Measurements from ENCODE around the gene RASL10A.
A peak's percentile ranks its signal among the peaks of the same experiment; 100 is the strongest.

The RASL10A gene

GRCh38 chr22:29320546-29320945 is 5.0 kb upstream of the RASL10A start:
- H3K9me3 ChIP-seq (ENCODE audit: control insufficient read depth, insufficient read depth, low read length), result no peaks in the 10 kb centered on the region
- H3K4me1 ChIP-seq (ENCODE audit: insufficient read depth, low read length), result no peaks in the 10 kb centered on the region
- no peaks in the 10 kb centered on the region for H3K36me3 ChIP-seq (ENCODE audit: insufficient read depth, low read length)
- no peak overlapping the region for H3K9ac ChIP-seq (ENCODE audit: low read depth, low read length)

DNA sequence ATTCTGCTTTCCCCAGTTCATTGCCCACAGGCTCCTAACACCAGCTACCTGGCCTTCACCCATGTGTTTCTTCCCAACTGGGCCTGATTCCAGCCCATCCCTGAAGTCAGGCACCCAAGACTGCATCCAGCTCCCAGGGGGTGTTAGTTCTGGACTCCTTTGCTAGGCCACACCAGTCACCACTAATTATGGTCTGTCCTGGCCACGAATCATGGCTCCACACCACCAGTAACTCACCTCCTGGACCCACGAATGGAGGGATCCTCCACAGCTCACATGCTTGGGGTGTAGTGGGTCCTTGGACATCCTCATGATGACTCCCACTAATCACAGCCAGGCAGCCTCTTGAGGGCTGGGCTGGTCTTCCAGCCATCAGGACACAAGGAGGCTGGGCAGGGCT is 3.6 kb upstream of the RASL10A start:
- no peak overlapping the region for H3K9ac ChIP-seq (ENCODE audit: low read depth, low read length)
- H3K9me3 ChIP-seq (ENCODE audit: control insufficient read depth, insufficient read depth, low read length), result no peaks in the 10 kb centered on the region
- peaks cover 3% of the 10 kb centered on the region; the same call in 1 of the 2 replicates for H3K4me1 ChIP-seq (ENCODE audit: insufficient read depth, low read length)
- H3K36me3 ChIP-seq (ENCODE audit: insufficient read depth, low read length), result no peaks in the 10 kb centered on the region

DNA sequence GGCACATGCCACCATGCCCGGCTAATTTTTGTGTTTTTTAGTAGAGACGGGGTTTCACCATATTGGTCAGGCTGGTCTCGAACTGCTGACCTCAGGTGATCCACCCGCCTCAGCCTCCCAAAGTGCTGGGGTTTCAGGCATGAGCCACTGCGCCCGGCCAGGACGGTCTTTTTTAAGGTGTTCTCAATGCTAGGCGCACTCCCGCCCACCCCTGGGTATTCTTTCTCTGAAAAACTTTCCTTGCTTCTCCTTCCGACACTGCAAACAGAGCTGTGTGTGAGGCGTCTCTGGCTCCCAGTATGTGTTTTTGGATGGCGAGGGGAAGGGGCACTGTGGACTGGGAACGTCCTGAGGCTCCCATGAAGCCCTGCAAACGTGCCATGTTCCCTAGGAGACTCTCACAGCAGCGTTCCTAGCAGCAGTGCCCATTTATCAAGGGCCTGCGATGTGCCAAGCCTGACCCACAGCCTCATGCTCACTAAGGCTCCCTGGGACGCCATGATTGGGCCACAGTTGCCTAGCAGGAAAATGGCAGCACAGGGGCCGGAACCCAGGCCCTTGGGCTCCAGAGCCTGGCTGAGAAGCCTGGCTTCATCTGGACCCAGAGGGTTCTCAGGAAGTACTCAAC is 2.4 kb upstream of the RASL10A start:
- peaks cover 4% of the 10 kb centered on the region; the same call in 1 of the 2 replicates for H3K4me1 ChIP-seq (ENCODE audit: insufficient read depth, low read length)
- no peaks in the 10 kb centered on the region; the same call in 1 of the 2 replicates for H3K9me3 ChIP-seq (ENCODE audit: control insufficient read depth, insufficient read depth, low read length)
- no peaks in the 10 kb centered on the region for H3K36me3 ChIP-seq (ENCODE audit: insufficient read depth, low read length)
- H3K9ac ChIP-seq (ENCODE audit: low read depth, low read length), result no peak overlapping the region

DNA sequence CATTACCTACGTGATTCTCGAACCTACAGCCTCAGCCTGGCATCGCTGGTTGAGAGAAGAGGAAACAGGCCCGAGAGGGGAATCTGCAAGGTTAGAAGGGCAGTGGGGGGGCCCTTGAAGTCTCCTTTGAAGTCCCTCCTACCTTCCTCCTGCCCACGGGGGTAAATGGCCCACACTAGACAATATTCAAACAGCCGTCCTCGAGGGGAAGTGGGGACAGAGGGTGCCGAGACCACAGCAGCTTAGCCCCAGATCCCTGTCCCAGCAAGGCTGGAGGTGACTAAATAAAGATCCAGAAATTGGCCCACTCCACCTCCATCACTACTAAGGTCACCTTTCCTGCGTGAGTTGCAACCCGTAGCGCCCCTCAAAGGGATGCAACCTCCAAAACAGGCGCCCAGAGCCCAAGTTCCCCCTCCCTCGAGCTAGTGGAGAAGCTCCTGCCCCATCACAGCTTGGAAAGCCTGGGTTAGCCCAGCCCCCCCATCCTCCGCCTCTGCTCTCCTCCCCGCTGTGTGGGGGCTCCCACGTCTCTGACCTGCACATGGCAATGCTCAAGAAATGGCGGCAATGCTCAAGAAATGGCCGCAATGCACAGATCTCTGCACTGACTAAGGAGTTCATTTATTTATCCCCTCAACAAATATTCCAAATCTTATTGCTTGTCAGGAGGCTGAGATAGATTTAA is 788 bp upstream of the RASL10A start:
- H3K9me3 ChIP-seq (ENCODE audit: control insufficient read depth, insufficient read depth, low read length), result no peaks in the 10 kb centered on the region; the same call in 1 of the 2 replicates
- H3K36me3 ChIP-seq (ENCODE audit: insufficient read depth, low read length), result no peaks in the 10 kb centered on the region
- peaks cover 4% of the 10 kb centered on the region; the same call in 1 of the 2 replicates for H3K4me1 ChIP-seq (ENCODE audit: insufficient read depth, low read length)
- peak overlapping the region; percentile 43; the same call in 1 of the 2 replicates for H3K9ac ChIP-seq (ENCODE audit: low read depth, low read length)

- H3K4me1 ChIP-seq (ENCODE audit: insufficient read depth, low read length), result peaks cover 4% of the 10 kb centered on the region; the same call in 1 of the 2 replicates
- H3K9me3 ChIP-seq (ENCODE audit: control insufficient read depth, insufficient read depth, low read length), result no peaks in the 10 kb centered on the region; the same call in 1 of the 2 replicates
- peak overlapping the region; percentile 55 for H3K9ac ChIP-seq (ENCODE audit: low read depth, low read length)
- no peaks in the 10 kb centered on the region for H3K36me3 ChIP-seq (ENCODE audit: insufficient read depth, low read length)
Observed at GRCh38 chr22:29314537-29315285, 786 bp downstream of the RASL10A start.

DNA sequence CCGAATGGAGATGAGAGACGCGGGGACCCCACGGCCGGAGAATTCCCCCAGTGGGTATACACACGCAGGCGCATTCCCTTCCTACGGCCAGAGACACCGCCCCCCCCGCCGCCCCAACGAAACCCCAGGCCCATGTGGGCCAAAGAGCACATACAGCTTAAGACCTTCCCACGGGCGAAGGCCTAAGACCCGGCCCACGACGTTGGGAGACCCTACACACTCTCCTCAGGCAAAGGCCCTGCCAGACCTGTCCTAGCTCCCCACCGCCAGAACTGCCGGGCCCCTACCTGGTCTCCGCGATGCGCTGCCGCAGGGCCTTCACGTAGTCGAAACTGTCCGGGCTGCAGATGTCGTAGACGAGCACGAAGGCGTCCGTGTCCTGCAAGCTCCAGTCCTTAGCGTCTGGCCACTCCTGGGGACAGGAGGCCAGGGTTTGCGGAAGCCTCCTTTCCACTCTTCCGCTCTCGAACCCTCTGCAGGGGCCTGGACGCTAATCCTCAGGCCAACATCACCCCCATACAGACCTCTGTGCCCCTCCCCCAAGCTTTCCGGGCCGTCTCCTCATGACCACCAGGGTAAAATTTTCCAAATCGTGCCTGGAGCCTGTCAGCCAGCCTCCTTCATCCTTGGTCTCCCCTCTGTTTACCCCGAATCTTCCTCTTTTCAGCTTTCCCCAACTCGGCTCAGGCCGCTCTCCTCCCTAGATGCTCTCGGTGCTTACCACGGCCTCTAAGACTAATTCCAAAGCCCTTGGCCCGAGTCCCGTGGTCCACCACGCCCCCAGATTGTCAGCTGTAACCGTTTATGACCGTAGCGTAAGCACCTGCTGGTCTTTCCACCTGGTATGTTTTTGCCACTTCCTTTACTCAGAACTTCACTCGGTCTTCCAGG is 1.7 kb downstream of the RASL10A start:
- peaks cover 9% of the 10 kb centered on the region; the same call in 1 of the 2 replicates for H3K4me1 ChIP-seq (ENCODE audit: insufficient read depth, low read length)
- peak overlapping the region; percentile 55; the same call in 1 of the 2 replicates for H3K9ac ChIP-seq (ENCODE audit: low read depth, low read length)
- H3K36me3 ChIP-seq (ENCODE audit: insufficient read depth, low read length), result no peaks in the 10 kb centered on the region
- no peaks in the 10 kb centered on the region; the same call in 1 of the 2 replicates for H3K9me3 ChIP-seq (ENCODE audit: control insufficient read depth, insufficient read depth, low read length)

DNA sequence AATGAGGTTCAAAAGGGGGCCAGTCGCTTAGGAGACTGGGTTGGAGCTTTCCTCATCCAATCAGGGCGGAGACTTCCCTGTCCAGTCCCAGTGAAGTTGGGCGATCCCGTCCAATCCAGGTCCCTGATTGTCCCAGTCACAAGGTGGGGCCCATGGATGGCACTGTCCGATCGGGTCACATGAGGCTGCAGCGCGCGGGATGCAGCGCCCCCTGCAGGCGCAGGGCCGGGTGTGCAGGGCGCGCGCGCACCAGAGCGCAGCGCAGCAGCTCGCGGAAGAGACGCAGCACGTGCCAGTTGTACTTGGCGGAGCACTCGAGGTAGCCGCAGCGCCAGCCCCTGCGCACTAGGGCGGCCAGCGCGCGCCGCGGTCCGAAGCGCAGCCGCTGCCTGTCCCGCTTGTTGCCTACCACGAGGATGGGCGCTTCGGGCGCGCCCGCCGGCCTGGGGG is 2.3 kb downstream of the RASL10A start:
- no peak overlapping the region for H3K9ac ChIP-seq (ENCODE audit: low read depth, low read length)
- no peaks in the 10 kb centered on the region; the same call in 1 of the 2 replicates for H3K9me3 ChIP-seq (ENCODE audit: control insufficient read depth, insufficient read depth, low read length)
- peaks cover 12% of the 10 kb centered on the region; the same call in 1 of the 2 replicates for H3K4me1 ChIP-seq (ENCODE audit: insufficient read depth, low read length)

GRCh38 chr22:29312218-29313125 is 3.0 kb downstream of the RASL10A start:
- Histone ChIP-seq H3K9me3 (ENCODE audit: control insufficient read depth, insufficient read depth, low read length) (no peaks in the 10 kb centered on the region; the same call in 1 of the 2 replicates), H3K4me1 (ENCODE audit: insufficient read depth, low read length) (peaks cover 12% of the 10 kb centered on the region; the same call in 1 of the 2 replicates)

More for the DNA sequence above, 2.3 kb downstream of the RASL10A start:
- no peaks in the 10 kb centered on the region for H3K36me3 ChIP-seq (ENCODE audit: insufficient read depth, low read length)

DNA sequence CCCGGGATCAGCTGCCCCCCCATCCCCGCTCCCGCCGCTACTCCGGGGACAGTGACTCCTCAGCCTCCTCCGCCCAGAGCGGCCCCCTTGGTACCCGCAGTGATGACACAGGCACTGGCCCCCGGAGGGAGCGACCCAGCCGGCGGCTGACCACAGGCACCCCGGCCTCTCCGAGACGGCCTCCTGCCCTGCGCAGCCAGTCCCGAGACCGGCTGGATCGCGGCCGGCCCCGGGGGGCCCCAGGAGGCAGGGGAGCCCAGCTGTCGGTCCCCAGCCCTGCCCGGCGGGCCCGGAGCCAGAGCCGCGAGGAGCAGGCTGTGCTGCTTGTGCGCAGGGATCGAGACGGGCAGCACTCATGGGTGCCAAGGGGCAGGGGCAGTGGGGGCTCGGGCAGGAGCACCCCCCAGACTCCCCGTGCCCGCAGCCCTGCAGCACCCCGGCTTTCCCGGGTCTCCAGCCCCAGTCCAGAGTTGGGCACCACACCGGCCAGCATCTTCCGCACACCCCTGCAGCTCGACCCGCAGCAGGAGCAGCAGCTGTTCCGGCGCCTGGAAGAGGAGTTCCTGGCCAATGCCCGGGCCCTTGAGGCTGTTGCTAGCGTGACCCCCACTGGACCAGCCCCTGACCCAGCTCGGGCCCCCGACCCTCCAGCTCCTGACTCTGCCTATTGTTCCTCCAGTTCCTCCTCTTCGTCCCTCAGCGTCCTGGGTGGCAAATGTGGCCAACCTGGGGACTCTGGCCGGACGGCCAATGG is 3.9 kb downstream of the RASL10A start:
- no peaks in the 10 kb centered on the region; the same call in 1 of the 2 replicates for H3K9me3 ChIP-seq (ENCODE audit: control insufficient read depth, insufficient read depth, low read length)
- H3K9ac ChIP-seq (ENCODE audit: low read depth, low read length), result no peak overlapping the region
- no peaks in the 10 kb centered on the region for H3K36me3 ChIP-seq (ENCODE audit: insufficient read depth, low read length)
- H3K4me1 ChIP-seq (ENCODE audit: insufficient read depth, low read length), result peaks cover 12% of the 10 kb centered on the region; the same call in 1 of the 2 replicates

More at GRCh38 chr22:29312218-29313125, 3.0 kb downstream of the RASL10A start:
- no peak overlapping the region for H3K9ac ChIP-seq (ENCODE audit: low read depth, low read length)
- no peaks in the 10 kb centered on the region for H3K36me3 ChIP-seq (ENCODE audit: insufficient read depth, low read length)

- Histone ChIP-seq H3K36me3 (ENCODE audit: insufficient read depth, low read length) (no peaks in the 10 kb centered on the region), H3K9me3 (ENCODE audit: control insufficient read depth, insufficient read depth, low read length) (no peaks in the 10 kb centered on the region; the same call in 1 of the 2 replicates), H3K4me1 (ENCODE audit: insufficient read depth, low read length) (peaks cover 13% of the 10 kb centered on the region; the same call in 1 of the 2 replicates), H3K9ac (ENCODE audit: low read depth, low read length) (no peak overlapping the region)
Observed at GRCh38 chr22:29310863-29311339, 4.6 kb downstream of the RASL10A start.

DNA sequence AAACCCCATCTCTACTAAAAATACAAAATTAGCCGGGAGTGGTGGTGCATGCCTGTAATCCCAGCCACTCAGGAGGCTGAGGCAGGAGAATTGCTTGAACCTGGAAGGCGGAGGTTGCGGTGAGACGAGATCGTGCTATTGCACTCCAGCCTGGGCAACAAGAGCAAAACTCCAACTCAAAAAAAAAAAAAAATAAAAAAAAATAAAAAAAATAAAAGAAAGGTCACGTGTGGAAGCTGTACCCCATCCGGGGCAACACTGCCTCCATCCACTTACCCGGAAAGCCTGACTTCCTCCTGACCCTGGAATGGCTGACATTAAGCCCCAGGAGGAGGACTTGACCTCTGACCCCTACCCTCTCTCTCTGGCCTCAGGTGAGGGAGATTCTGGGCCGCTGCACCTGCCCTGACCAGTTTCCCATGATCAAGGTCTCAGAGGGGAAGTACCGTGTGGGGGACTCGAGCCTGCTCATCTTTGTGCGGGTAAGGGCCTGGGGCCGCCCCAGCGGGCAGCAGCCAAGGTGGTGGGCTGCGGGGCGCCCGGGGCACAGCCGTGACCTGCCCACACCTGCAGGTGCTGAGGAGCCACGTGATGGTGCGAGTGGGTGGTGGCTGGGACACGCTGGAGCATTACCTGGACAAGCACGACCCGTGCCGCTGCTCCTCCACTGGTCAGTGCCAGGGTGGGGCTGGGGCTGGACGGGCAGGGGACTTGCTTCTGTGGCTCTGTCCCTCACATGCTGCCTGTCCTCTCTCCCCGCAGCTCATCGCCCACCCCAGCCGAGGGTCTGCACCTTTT is 5.2 kb downstream of the RASL10A start:
- H3K9ac ChIP-seq (ENCODE audit: low read depth, low read length), result no peak overlapping the region
- no peaks in the 10 kb centered on the region; the same call in 1 of the 2 replicates for H3K9me3 ChIP-seq (ENCODE audit: control insufficient read depth, insufficient read depth, low read length)
- peaks cover 16% of the 10 kb centered on the region; the same call in 1 of the 2 replicates for H3K4me1 ChIP-seq (ENCODE audit: insufficient read depth, low read length)
- no peaks in the 10 kb centered on the region for H3K36me3 ChIP-seq (ENCODE audit: insufficient read depth, low read length)

Data from ES-I3 (cell line).